ENCODE data around the gene COPS7B. TPM values are rescaled to one million over a fixed set of nuclear protein-coding genes. Genes with fewer than 3 reads are reported as not detected.

Gene COPS7B
- polyA plus RNA-seq (2013), result 39.9 and 40.7 TPM in 2 replicates

- Histone ChIP-seq H4K12ac (ENCODE audit: low read depth, low read length) (peak within 1 kb of the TSS; percentile 96), H3K9me3 (ENCODE audit: insufficient read depth, low read depth, low read length) (no peaks in the 10 kb centered on the region), H2BK5ac (ENCODE audit: low read depth, low read length, poor library complexity) (peak within 1 kb of the TSS; percentile 68), H3K4ac (ENCODE audit: low read depth, low read length) (peak within 1 kb of the TSS; percentile 93), H3K4me1 (ENCODE audit: control insufficient read depth in 1 of 2, insufficient read depth in 2 of 2, low read length in 2 of 2) (peaks cover 6 to 9% of the 10 kb centered on the region in 2 experiments), H4K91ac (ENCODE audit: low read depth, low read length) (peak within 1 kb of the TSS; percentile 85), H2AFZ (ENCODE audit: insufficient read depth, low read length, poor library complexity) (peak within 1 kb of the TSS; percentile 86), H3K36me3 (ENCODE audit: control insufficient read depth in 1 of 2, insufficient read depth in 2 of 2, low read length in 2 of 2) (peaks cover 4 to 9% of the 10 kb centered on the region in 2 experiments), H3K4me2 (ENCODE audit: low read length) (peak within 1 kb of the TSS; percentile 87), H3K4me3 (ENCODE audit: low read depth, low read length) (peak within 1 kb of the TSS; percentile 95), H2AK5ac (ENCODE audit: low read length) (no peak within 1 kb of the TSS), H3K27me3 (ENCODE audit: insufficient read depth, low read length) (no peaks in the 10 kb centered on the region), H3K79me2 (ENCODE audit: control insufficient read depth, insufficient read depth, low read length, poor library complexity) (peaks cover 6% of the 10 kb centered on the region), H3K18ac (ENCODE audit: low read length) (peak within 1 kb of the TSS; percentile 95), H4K8ac (ENCODE audit: low read depth, low read length) (peak within 1 kb of the TSS; percentile 98), H3K9ac (ENCODE audit: low read length) (peak within 1 kb of the TSS; percentile 74), H3K79me1 (ENCODE audit: low read length) (peaks cover 9% of the 10 kb centered on the region), H3K14ac (ENCODE audit: low read length) (peak within 1 kb of the TSS; percentile 92), H3K23ac (ENCODE audit: low read length) (no peak within 1 kb of the TSS), H3K27ac (ENCODE audit: low read depth, low read length) (peak within 1 kb of the TSS; percentile 86), H2BK12ac (ENCODE audit: low read length) (no peak within 1 kb of the TSS), H2BK120ac (ENCODE audit: insufficient read depth, low read length, poor library complexity) (peak within 1 kb of the TSS; percentile 81)
- WGBS (ENCODE audit: extremely low coverage, insufficient coverage, insufficient read length), result no CpG with 5 or more reads among the region's 69 CpGs
- peak; percentile 61 to 81 for DNase-seq
Measured at GRCh38 chr2:231786177-231786916, at the start of gene COPS7B. Gene COPS7B (plus strand): TSS chr2:231786445. CDS start chr2:231788571, 2,126 bp downstream.

GRCh38 chr2:231737761-231738160 lies 48.5 kb upstream of the COPS7B start:
- DNase-seq, result no peak
- Histone ChIP-seq H3K79me2 (ENCODE audit: control insufficient read depth, insufficient read depth, low read length, poor library complexity) (no peaks in the 10 kb centered on the region), H3K79me1 (ENCODE audit: low read length) (no peaks in the 10 kb centered on the region), H3K27ac (ENCODE audit: low read depth, low read length) (no peak overlapping the region), H2BK120ac (ENCODE audit: insufficient read depth, low read length, poor library complexity) (no peak overlapping the region), H3K18ac (ENCODE audit: low read length) (no peak overlapping the region), H3K4ac (ENCODE audit: low read depth, low read length) (no peak overlapping the region), H3K9me3 (ENCODE audit: insufficient read depth, low read depth, low read length) (no peaks in the 10 kb centered on the region), H4K12ac (ENCODE audit: low read depth, low read length) (no peak overlapping the region), H3K4me1 (ENCODE audit: control insufficient read depth in 1 of 2, insufficient read depth in 2 of 2, low read length in 2 of 2) (no peaks in the 10 kb centered on the region), H2BK12ac (ENCODE audit: low read length) (no peak overlapping the region), H2AFZ (ENCODE audit: insufficient read depth, low read length, poor library complexity) (no peak overlapping the region), H3K27me3 (ENCODE audit: insufficient read depth, low read length) (no peaks in the 10 kb centered on the region), H2BK5ac (ENCODE audit: low read depth, low read length, poor library complexity) (no peak overlapping the region), H2AK5ac (ENCODE audit: low read length) (no peak overlapping the region), H3K36me3 (ENCODE audit: control insufficient read depth in 1 of 2, insufficient read depth in 2 of 2, low read length in 2 of 2) (peaks cover 0 to 6% of the 10 kb centered on the region in 2 experiments), H4K8ac (ENCODE audit: low read depth, low read length) (no peak overlapping the region), H4K91ac (ENCODE audit: low read depth, low read length) (no peak overlapping the region), H3K14ac (ENCODE audit: low read length) (no peak overlapping the region), H3K4me2 (ENCODE audit: low read length) (no peak overlapping the region), H3K9ac (ENCODE audit: low read length) (peak overlapping the region; percentile 46), H3K23ac (ENCODE audit: low read length) (no peak overlapping the region), H3K4me3 (ENCODE audit: low read depth, low read length) (no peak overlapping the region)
- no CpG with 5 or more reads among the region's 7 CpGs for WGBS (ENCODE audit: extremely low coverage, insufficient coverage, insufficient read length)

- Histone ChIP-seq H3K27ac (ENCODE audit: low read depth, low read length) (no peak overlapping the region), H3K14ac (ENCODE audit: low read length) (no peak overlapping the region), H3K27me3 (ENCODE audit: insufficient read depth, low read length) (no peaks in the 10 kb centered on the region), H3K36me3 (ENCODE audit: control insufficient read depth in 1 of 2, insufficient read depth in 2 of 2, low read length in 2 of 2) (peaks cover 0 to 2% of the 10 kb centered on the region in 2 experiments), H3K4ac (ENCODE audit: low read depth, low read length) (no peak overlapping the region), H3K18ac (ENCODE audit: low read length) (no peak overlapping the region), H3K4me3 (ENCODE audit: low read depth, low read length) (no peak overlapping the region), H3K9me3 (ENCODE audit: insufficient read depth, low read depth, low read length) (no peaks in the 10 kb centered on the region), H3K79me2 (ENCODE audit: control insufficient read depth, insufficient read depth, low read length, poor library complexity) (no peaks in the 10 kb centered on the region), H4K12ac (ENCODE audit: low read depth, low read length) (no peak overlapping the region), H4K8ac (ENCODE audit: low read depth, low read length) (no peak overlapping the region), H2AFZ (ENCODE audit: insufficient read depth, low read length, poor library complexity) (no peak overlapping the region), H3K4me1 (ENCODE audit: control insufficient read depth in 1 of 2, insufficient read depth in 2 of 2, low read length in 2 of 2) (no peaks in the 10 kb centered on the region), H3K9ac (ENCODE audit: low read length) (no peak overlapping the region), H3K79me1 (ENCODE audit: low read length) (no peaks in the 10 kb centered on the region), H2BK120ac (ENCODE audit: insufficient read depth, low read length, poor library complexity) (no peak overlapping the region), H2BK12ac (ENCODE audit: low read length) (no peak overlapping the region), H2BK5ac (ENCODE audit: low read depth, low read length, poor library complexity) (no peak overlapping the region), H4K91ac (ENCODE audit: low read depth, low read length) (no peak overlapping the region), H3K23ac (ENCODE audit: low read length) (no peak overlapping the region), H2AK5ac (ENCODE audit: low read length) (no peak overlapping the region), H3K4me2 (ENCODE audit: low read length) (no peak overlapping the region)
- DNase-seq, result peak in 1 of 2 donors; percentile 1
- no CpG with 5 or more reads among the region's 9 CpGs for WGBS (ENCODE audit: extremely low coverage, insufficient coverage, insufficient read length)
Measured at GRCh38 chr2:231743376-231744116, 42.7 kb upstream of the COPS7B start.

GRCh38 chr2:231745303-231746038 lies 40.8 kb upstream of the COPS7B start:
- Histone ChIP-seq H4K8ac (ENCODE audit: low read depth, low read length) (no peak overlapping the region), H3K36me3 (ENCODE audit: control insufficient read depth in 1 of 2, insufficient read depth in 2 of 2, low read length in 2 of 2) (no peaks in the 10 kb centered on the region), H2BK5ac (ENCODE audit: low read depth, low read length, poor library complexity) (no peak overlapping the region), H3K9me3 (ENCODE audit: insufficient read depth, low read depth, low read length) (no peaks in the 10 kb centered on the region), H2AFZ (ENCODE audit: insufficient read depth, low read length, poor library complexity) (no peak overlapping the region), H3K27me3 (ENCODE audit: insufficient read depth, low read length) (no peaks in the 10 kb centered on the region), H3K18ac (ENCODE audit: low read length) (no peak overlapping the region), H3K4me1 (ENCODE audit: control insufficient read depth in 1 of 2, insufficient read depth in 2 of 2, low read length in 2 of 2) (no peaks in the 10 kb centered on the region), H3K4me2 (ENCODE audit: low read length) (no peak overlapping the region), H3K4ac (ENCODE audit: low read depth, low read length) (no peak overlapping the region), H3K79me2 (ENCODE audit: control insufficient read depth, insufficient read depth, low read length, poor library complexity) (no peaks in the 10 kb centered on the region), H3K14ac (ENCODE audit: low read length) (no peak overlapping the region), H3K9ac (ENCODE audit: low read length) (no peak overlapping the region), H2AK5ac (ENCODE audit: low read length) (no peak overlapping the region), H2BK12ac (ENCODE audit: low read length) (no peak overlapping the region), H4K91ac (ENCODE audit: low read depth, low read length) (no peak overlapping the region), H4K12ac (ENCODE audit: low read depth, low read length) (no peak overlapping the region), H3K79me1 (ENCODE audit: low read length) (no peaks in the 10 kb centered on the region), H3K4me3 (ENCODE audit: low read depth, low read length) (no peak overlapping the region), H3K27ac (ENCODE audit: low read depth, low read length) (no peak overlapping the region), H2BK120ac (ENCODE audit: insufficient read depth, low read length, poor library complexity) (no peak overlapping the region), H3K23ac (ENCODE audit: low read length) (no peak overlapping the region)
- WGBS (ENCODE audit: extremely low coverage, insufficient coverage, insufficient read length), result no CpG with 5 or more reads among the region's 6 CpGs
- peak in 1 of 2 donors; percentile 1 for DNase-seq

Measured in trophoblast cell (in vitro differentiated cells and primary cell).